ENCODE results near the gene CENPN.

The CENPN gene

DNA sequence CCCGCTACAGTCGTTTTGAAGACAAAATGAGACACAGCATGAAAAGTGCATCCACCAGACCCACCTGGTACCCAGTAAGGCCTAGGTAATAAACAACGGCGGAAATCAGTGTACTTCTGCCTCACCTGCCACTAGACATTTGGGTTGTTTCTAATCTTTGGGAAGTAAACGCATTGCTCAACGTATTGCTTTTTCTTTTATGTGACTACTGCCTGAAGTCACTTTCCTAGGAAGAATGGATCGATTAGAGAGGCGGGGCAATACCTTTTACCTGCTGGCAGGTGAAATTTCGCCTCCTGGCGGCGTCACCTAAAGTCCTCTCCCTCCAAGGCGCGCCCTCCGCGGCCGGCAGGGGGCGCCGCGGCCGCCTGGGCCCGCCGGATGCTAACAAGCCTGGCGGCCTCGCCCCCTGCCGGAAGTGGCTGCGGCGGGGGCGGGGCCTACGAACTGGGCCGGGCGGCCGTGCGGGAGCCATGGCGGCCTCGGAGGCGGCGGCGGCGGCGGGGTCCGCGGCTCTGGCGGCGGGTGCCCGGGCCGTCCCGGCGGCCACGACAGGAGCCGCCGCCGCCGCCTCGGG, 28.5 kb downstream of the CENPN start, which contains the start of gene ATMIN (continued):
- TF ChIP-seq, protein P1, sequence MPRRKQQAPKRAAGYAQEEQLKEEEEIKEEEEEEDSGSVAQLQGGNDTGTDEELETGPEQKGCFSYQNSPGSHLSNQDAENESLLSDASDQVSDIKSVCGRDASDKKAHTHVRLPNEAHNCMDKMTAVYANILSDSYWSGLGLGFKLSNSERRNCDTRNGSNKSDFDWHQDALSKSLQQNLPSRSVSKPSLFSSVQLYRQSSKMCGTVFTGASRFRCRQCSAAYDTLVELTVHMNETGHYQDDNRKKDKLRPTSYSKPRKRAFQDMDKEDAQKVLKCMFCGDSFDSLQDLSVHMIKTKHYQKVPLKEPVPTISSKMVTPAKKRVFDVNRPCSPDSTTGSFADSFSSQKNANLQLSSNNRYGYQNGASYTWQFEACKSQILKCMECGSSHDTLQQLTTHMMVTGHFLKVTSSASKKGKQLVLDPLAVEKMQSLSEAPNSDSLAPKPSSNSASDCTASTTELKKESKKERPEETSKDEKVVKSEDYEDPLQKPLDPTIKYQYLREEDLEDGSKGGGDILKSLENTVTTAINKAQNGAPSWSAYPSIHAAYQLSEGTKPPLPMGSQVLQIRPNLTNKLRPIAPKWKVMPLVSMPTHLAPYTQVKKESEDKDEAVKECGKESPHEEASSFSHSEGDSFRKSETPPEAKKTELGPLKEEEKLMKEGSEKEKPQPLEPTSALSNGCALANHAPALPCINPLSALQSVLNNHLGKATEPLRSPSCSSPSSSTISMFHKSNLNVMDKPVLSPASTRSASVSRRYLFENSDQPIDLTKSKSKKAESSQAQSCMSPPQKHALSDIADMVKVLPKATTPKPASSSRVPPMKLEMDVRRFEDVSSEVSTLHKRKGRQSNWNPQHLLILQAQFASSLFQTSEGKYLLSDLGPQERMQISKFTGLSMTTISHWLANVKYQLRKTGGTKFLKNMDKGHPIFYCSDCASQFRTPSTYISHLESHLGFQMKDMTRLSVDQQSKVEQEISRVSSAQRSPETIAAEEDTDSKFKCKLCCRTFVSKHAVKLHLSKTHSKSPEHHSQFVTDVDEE (CRISPR knock-in tag; IDR thresholded peaks at IDR 0.05), result no peak
- TF ChIP-seq SNAI2 (CRISPR knock-in tag; IDR thresholded peaks at IDR 0.05) (no peak), GLIS3 (CRISPR knock-in tag; IDR thresholded peaks at IDR 0.05) (no peak), ZNF8 (CRISPR knock-in tag; IDR thresholded peaks at IDR 0.05) (no peak)

DNA sequence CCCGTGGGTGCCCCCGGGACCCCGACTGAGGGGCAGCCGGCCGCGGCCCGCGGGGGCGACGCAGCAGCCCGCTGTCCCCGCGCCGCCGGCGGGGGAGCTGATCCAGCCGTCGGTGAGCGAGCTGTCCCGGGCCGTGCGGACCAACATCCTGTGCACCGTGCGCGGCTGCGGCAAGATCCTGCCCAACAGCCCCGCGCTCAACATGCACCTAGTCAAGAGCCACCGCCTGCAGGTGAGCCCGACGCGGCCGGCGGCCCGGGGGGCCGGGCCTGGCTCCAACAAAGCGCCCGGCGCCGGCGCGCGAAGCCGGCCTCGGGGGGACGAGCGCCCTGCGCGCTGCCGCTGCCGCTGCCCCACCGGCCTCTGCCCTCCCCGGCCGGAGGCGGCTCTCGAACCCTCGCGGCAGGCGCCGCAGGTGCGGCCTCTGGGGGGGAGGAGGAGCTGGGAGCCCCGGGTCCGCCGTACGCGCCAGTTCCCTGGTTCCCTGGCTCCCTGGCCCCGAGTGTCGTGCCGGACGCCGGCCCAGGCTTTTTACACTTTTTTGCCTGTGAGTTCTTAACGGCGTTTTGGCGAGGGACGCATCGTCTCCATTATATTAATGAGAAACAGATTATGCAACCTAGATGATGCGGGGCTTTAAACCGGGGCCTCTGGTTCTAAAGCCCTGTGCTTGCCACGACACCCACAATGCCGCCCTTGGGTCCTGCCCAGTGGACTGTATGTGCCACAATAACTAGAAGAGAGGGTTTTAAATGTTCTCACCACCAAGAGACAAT, 29.1 kb downstream of the CENPN start:
- ATAC-seq, result peak; percentile 44
- TF ChIP-seq, protein P2, sequence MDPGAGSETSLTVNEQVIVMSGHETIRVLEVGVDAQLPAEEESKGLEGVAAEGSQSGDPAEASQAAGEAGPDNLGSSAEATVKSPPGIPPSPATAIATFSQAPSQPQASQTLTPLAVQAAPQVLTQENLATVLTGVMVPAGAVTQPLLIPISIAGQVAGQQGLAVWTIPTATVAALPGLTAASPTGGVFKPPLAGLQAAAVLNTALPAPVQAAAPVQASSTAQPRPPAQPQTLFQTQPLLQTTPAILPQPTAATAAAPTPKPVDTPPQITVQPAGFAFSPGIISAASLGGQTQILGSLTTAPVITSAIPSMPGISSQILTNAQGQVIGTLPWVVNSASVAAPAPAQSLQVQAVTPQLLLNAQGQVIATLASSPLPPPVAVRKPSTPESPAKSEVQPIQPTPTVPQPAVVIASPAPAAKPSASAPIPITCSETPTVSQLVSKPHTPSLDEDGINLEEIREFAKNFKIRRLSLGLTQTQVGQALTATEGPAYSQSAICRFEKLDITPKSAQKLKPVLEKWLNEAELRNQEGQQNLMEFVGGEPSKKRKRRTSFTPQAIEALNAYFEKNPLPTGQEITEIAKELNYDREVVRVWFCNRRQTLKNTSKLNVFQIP (CRISPR knock-in tag; IDR thresholded peaks at IDR 0.05; ENCODE audit: borderline replicate concordance, low read depth), result no peak
- no peak for TF ChIP-seq ZFP3 (CRISPR knock-in tag; IDR thresholded peaks at IDR 0.05)
- no peak for TF ChIP-seq BACH2 (CRISPR knock-in tag; IDR thresholded peaks at IDR 0.05; ENCODE audit: borderline replicate concordance)

DNA sequence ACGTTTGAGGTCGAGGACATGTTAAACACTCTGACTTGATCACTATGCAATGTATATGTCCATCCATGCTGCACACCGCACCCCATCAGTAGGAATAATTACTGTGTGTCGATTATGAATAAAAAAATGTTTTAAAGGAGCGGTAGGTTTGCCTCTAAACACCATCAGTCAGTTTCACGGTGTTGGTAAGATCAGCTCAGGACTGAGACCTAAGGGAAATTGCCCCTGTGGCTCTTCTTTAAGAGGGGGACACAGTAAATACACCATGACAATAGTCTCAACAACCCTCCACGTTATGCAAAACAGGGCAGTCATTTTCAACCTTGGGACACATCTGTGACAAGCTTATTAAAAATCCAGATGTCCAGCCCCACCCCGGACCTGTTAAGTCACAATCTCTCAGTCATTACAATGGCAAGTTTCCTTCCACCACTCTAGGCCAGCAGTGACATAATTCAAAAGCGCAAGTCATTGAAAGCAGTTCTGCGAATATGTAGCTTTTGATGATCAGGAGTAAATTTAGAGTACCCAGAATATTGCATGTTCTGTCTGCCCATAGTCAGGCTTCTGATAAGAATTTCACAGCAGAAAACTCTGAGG, 29.8 kb downstream of the CENPN start:
- TF ChIP-seq, protein P3, sequence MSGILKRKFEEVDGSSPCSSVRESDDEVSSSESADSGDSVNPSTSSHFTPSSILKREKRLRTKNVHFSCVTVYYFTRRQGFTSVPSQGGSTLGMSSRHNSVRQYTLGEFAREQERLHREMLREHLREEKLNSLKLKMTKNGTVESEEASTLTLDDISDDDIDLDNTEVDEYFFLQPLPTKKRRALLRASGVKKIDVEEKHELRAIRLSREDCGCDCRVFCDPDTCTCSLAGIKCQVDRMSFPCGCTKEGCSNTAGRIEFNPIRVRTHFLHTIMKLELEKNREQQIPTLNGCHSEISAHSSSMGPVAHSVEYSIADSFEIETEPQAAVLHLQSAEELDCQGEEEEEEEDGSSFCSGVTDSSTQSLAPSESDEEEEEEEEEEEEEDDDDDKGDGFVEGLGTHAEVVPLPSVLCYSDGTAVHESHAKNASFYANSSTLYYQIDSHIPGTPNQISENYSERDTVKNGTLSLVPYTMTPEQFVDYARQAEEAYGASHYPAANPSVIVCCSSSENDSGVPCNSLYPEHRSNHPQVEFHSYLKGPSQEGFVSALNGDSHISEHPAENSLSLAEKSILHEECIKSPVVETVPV (CRISPR knock-in tag; IDR thresholded peaks at IDR 0.05), result no peak
- TF ChIP-seq ISL1 (CRISPR knock-in tag; IDR thresholded peaks at IDR 0.05) (no peak), RARB (CRISPR knock-in tag; IDR thresholded peaks at IDR 0.05) (no peak), TOX (CRISPR knock-in tag; IDR thresholded peaks at IDR 0.05; ENCODE audit: borderline replicate concordance) (no peak), PPARA (CRISPR knock-in tag; IDR thresholded peaks at IDR 0.05; ENCODE audit: borderline replicate concordance) (no peak), GLIS3 (CRISPR knock-in tag; IDR thresholded peaks at IDR 0.05) (no peak), ZNF8 (CRISPR knock-in tag; IDR thresholded peaks at IDR 0.05) (no peak), ZFP30 (CRISPR knock-in tag; IDR thresholded peaks at IDR 0.05) (no peak), TCF4 (CRISPR knock-in tag; IDR thresholded peaks at IDR 0.05; ENCODE audit: borderline replicate concordance) (no peak), ZFP3 (CRISPR knock-in tag; IDR thresholded peaks at IDR 0.05) (no peak), ZNF70 (CRISPR knock-in tag; IDR thresholded peaks at IDR 0.05) (no peak), BACH2 (CRISPR knock-in tag; IDR thresholded peaks at IDR 0.05; ENCODE audit: borderline replicate concordance) (no peak), CSDC2 (CRISPR knock-in tag; IDR thresholded peaks at IDR 0.05) (no peak)
- TF ChIP-seq, protein P1 (CRISPR knock-in tag; IDR thresholded peaks at IDR 0.05), result no peak
- TF ChIP-seq, protein P4, sequence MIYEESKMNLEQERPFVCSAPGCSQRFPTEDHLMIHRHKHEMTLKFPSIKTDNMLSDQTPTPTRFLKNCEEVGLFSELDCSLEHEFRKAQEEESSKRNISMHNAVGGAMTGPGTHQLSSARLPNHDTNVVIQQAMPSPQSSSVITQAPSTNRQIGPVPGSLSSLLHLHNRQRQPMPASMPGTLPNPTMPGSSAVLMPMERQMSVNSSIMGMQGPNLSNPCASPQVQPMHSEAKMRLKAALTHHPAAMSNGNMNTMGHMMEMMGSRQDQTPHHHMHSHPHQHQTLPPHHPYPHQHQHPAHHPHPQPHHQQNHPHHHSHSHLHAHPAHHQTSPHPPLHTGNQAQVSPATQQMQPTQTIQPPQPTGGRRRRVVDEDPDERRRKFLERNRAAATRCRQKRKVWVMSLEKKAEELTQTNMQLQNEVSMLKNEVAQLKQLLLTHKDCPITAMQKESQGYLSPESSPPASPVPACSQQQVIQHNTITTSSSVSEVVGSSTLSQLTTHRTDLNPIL (CRISPR knock-in tag; IDR thresholded peaks at IDR 0.05; ENCODE audit: low read depth), result no peak
- TF ChIP-seq, protein P2 (CRISPR knock-in tag; IDR thresholded peaks at IDR 0.05; ENCODE audit: borderline replicate concordance, low read depth), result no peak
- TF ChIP-seq, protein P5, sequence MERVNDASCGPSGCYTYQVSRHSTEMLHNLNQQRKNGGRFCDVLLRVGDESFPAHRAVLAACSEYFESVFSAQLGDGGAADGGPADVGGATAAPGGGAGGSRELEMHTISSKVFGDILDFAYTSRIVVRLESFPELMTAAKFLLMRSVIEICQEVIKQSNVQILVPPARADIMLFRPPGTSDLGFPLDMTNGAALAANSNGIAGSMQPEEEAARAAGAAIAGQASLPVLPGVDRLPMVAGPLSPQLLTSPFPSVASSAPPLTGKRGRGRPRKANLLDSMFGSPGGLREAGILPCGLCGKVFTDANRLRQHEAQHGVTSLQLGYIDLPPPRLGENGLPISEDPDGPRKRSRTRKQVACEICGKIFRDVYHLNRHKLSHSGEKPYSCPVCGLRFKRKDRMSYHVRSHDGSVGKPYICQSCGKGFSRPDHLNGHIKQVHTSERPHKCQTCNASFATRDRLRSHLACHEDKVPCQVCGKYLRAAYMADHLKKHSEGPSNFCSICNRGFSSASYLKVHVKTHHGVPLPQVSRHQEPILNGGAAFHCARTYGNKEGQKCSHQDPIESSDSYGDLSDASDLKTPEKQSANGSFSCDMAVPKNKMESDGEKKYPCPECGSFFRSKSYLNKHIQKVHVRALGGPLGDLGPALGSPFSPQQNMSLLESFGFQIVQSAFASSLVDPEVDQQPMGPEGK (CRISPR knock-in tag; IDR thresholded peaks at IDR 0.05; ENCODE audit: borderline replicate concordance), result no peak
- ATAC-seq, result no peak; the same call in 2 of the 3 replicates
